Brain pericyte (primary cell): ENCODE results near the gene OSR1.

Experiments
- DNase-seq: peaks from one replicate; pipeline ENCODE4 v3.0.0-alpha.2; 2012; ENCODE audit warnings: low read depth, low spot score

The OSR1 gene

DNA sequence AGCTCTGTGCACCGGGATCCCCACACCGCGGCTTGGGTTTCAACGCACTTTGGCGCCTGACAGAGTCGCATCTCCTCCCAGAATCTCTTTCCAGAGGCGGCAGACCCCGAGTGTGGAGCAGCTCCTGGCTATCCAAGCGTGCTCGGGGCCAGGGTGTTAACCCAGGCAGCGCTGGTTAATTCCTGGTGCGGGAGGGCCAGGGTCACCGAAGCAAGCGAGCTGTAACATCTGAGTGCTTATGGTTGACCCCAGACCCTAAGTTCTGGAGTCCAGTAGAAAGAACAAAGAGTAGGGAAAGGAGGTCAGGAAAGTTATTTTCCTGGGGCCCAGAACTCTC, 566 bp upstream of the OSR1 start:
- DNase-seq: no peak

DNA sequence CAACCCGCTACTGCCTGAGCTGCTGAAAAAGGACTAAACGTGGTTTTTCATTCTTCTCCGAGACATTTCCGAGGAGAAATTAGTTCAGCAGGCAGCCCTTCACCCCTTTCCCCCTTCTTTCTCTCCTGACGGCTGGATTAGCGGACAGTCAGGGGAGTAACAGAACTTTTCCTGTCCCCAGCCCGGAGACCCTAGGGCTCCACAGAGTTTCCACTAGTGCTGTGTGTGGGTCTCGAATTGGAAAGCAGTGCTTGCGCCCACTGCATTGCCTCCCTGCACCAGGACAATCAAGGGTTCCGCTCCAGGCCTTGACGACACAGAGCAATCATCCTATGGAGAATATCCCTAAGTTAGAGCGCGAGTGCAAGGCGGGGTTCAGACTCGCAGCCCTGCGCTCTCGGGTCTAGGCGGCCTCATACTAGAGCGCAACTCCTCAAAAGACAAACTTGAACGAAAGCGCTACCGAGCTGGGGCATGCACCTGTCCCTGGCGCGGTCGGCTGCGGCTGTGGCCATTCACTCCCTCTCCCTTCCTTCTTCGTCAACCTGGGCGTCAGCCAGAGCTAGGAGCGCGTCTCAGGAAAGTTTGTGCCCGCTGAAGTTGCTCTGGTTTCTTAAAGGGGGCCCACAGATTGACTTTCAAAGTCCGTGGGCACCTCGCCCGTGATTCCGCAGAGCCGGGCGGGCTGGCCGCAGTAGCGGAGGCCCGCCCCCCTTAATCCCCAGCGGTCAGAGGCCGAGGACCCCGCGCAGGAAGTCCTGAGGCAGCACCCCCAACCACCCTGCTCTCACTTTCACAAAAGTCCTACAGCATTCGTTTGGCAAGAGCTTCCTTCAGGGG, 801 bp downstream of the OSR1 start:
- DNase-seq: no peak

DNA sequence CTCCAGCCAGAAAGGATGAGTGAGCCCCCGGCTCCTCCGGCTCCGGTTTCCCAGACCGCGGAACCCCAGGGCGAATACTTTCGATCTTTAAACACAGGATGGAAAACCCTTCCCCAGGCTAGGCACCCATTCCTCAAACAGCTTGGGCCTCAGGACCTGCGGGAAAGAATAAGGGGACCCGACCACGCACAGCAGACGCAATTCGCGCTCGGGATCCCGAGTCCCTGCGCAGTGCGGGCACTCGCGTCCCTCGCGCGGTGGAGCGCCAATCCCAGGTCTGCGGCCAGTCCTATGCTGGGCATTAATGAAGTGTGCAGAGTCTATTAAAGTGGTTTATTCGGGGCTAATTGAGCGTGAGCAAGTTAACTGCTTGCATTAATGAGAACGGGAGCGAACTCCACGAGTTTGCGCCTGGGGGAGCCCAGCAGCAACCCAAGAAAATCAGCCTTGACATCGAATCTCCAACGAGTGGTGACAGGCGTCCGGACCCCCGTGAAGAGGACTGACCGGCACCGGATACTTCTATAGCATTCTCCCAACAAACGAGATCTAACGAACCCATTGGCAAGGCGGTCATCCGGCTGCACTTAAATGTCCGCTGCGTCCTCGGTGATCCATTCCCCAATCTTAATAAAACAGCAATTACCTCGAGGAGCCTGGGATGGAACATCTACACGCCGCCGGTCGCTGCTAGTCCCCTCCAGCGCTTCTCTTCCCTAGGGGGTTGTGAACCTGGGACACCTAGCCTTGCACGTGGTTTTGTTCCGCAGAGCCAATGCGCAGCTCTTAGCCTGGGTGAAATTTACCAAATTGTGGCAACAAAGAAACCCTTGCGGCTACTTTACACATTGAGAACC, 1.6 kb downstream of the OSR1 start:
- no peak for DNase-seq

DNA sequence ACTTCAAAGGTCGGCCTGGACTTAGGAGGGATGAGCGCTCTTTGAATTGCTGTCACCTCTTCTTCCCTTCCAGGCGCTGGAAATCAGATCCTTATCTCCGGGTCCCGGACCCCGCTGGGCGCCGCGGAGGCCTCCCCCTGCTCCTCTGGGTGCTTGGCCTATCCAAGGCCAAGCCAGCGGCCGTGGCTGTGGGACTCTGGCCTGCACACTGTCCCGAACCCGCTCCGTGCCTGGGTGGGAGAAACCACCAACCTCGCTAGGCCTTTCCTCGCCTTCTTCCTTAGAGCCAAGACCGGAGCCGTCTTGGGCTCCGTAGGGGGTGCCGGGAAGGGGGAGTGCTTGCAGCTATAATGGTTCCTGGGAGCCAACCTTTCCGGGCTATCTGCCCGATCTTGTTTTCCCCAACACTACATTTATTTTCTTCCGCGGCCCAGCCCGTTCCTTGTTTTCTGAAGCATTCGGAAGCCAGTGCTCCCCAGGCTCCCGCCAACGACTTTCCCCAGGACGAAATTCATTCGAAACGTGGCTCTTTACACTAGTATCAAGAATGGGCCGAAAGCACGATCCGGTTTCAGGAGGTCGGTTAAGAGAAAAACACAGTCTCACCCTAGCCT, 2.4 kb downstream of the OSR1 start:
- no peak for DNase-seq

DNA sequence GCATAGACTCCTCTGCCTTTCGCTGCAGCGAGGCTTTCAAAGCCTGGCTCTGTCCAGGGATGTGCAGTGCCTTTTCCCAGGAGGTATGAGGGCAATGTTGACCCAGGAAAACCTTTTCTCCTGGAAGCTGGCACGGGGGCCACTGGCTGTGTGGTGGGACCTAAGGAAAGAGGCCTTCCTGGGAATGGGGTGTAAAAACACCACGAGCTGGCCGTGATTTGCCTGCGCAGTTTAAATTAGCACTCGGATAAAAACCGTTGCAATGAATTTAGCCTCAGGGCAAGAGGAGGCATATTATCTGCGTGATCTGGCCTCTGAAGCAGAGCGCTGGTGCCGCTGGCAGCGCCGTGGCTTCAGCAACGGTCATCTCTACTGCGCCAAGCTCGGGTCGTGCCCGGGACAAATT, 3.0 kb downstream of the OSR1 start:
- no peak for DNase-seq

DNA sequence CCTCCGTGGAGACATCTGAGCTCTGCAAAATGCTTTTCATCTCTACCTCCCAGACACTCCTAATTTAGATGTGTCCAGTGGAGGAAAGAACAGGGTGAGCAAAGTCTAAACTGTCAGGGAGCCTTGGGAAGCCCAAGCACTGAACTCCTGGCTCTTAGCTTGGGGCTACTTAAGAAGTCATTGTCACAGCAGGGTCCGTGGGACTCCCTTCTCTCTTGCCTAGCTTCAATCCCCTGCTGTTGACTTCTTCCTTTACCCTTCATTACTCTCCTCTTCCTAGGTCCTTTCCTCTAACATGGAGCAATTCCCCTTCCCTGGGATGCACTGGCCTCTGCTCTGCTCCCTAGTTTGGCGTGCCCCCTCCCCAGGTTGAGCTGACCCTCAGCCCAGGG, 3.4 kb downstream of the OSR1 start:
- no peak for DNase-seq

DNA sequence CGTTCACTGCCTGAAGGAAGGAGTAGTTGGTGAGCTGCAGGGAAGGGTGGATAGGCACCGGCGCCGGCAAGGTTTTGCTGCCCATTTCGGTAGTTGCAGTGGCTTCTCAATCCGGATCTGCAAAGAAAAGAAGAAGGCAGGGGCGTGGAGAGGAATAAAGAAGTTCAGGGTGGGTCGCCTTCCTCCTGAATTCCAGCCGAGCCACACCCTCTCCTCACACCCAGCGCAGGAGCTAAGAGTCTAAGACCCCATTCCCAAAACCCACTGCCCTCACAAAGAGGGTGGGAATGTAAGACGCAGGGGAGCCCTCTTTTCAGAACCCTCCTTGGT, 4.7 kb downstream of the OSR1 start:
- DNase-seq: no peak

DNA sequence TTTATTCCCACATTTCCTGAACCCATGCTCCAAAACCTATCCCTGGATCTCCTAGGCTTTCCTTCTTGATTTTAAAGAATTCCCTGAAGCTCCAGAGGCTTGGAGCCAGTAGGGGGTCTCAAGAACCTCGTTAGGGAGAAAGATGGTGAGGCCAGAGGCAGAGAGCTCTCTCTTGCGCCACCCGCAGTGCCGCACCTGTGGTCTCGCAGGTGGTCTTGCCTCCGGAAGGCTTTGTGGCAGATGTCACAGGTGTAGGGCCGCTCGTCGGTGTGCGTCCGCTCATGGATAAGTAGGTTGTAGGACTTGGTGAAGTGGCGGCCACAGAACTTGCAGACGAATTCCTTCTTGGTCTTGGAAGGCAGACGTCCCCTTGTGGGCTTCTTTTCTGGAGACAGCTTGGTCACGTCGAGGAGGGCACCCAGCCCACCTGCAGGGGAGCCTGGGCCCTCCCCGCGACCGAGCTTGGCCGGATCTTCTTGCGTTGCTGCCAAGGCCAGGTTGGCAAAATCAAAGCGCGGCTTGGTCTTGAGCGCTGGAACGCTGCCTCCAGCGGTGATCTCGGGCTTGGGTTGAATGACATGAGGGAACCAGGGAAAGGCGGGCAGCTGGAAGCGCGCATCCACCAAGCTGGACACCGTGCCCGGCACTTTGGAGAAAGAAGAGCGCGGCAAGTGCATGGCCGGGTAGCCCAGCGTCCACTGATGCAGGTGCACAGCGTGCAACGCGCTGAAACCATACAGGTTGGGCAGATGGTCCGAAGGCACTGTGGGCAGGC, 5.3 kb downstream of the OSR1 start:
- DNase-seq: no peak

DNA sequence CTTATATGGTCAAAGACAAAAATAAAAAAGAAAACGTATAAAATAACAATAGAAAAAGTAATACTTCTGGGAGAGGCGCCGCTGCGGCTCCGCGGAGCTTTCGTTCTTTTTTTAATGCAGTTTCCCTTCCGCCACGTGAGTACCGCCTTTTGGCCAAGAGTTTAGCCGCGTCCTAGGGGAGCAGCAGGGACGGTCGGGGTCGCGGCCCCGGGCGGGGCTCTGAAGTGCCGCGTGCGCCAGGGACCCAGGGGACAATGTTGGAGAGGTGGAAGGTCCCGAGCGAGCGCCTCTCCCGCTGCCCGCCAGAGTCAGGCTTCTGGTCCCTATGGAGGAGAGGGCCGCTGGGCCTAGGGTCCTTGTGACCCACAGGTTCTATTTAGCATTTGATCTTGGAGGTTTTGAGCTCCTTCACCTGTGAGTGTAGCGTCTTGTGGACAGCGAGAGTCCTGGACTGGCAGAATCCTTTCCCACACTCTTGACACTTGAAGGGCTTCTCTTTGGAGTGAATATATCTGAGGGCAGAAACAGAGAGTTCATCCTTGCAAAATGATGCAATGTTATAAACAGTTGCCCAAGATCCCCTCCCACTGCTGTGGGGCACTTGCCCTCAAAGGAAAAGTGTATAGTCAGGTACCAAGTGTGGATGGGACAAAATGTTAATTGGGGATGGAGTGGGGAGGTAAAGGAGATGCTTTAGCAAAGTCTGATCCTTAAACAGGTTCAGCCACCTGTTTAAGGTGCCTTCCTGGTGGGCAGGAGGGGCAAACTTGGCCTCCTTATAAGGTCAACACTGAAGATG, 6.3 kb downstream of the OSR1 start:
- DNase-seq: no peak

DNA sequence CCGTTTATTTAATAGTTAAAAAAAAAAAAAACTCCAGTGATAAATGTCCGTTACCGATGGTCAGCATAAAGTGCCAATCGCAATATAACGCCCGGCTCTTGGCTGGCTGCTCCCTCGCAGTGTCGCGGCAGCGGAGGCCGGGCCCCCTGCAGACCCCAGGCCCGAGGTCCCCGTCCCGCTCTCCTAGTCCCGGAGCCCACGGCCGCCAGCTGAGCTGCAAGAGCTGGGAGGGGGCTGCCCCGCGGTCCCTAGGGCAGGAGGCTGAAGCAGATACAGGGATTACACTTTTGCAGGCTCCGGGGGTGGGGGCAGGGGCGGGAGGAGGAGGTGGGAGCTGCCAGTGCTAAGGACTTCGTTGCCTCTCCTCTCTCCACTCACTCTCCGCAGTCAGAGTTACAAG, 6.9 kb downstream of the OSR1 start:
- DNase-seq: no peak

DNA sequence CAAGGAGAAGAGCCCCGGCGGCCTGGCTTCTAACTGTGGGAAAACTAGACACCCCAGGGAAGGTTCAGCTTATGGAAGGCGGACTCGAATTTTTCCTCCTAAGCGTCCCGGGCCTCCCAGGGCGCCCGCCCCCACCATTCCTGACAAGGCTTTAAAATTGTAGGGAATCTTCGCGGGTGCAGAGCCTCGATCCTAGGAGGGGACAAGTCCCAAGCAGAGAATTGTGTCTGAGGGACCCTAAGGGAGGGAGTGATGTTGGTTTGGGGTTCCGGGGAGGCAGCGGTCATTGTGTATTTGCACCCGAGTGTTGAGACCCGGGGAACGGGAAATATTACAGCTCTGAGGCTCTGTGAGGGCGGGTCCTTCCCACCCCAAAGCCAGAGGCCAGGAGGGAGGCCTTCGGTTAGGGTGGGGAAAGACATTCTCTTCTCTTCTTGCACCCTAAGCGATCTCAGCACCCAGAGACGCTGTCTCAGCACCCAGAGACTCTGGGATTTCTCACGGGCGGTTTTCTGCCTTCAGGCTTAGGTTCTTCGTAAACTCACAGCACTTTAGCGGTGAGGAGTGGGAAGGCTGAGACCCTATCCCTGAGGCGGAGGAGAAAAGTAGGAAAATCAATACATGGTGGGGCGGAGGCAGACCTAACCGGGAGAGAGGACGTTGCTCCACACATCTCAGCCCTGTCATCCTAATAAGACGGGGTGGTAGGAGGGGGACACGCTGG, 7.6 kb downstream of the OSR1 start:
- DNase-seq: no peak

DNA sequence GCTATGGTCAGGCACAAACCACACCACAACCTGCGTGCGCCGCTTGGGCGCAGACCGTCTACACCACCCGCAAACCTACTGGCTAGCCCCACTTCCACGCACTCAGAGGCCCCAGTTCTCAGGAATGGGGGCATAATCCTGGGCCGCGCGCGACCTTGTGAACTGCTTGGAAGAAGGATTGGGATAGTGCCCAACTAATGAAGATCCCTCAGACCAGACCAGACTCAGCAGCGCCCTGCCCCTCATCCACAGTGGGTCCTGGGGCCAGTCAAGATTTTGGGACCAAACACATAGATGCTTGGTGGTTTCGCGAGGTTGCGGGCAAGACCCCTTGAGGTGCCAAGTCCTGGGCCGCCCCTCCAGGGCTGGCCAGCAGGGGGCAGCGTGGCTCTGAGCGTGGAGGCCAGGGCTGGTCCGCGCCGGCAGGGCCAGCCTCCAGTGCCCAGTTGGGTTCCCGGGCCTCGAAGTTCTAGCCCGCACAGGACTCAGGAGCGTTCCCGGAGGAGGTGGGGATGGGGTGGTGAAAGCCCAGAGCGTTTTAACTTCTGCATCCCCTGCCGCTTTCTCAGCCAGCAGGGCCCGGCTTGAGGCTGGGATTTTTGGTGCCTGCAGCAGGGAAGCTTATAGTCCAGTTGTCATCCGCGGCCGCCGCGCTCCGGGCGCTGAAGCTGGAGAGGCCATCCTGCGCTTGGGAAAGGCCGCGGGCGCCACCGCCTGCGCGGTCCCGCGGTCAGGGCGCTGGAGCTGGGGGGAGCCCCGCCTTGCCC, 8.3 kb downstream of the OSR1 start:
- no peak for DNase-seq

DNA sequence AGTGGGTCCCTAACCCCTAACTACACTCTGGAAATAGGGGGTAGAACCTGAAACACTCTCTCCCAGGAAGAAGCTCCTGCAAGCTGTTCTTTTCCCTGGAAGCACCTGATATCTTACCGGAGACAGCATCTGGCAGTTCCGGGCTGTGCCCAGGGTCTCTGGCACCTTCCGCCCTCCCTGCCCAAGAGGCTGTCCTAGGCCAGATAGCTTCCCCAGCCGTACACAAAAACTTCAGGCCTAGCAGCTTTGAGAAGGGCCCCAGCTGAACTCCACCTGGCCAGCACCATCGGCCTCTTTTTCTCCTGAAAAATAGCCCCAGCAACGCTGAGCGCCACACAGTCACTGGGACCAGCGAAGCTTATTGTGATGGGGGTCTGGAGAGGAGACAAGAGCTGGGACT, 9.7 kb downstream of the OSR1 start:
- no peak for DNase-seq

DNA sequence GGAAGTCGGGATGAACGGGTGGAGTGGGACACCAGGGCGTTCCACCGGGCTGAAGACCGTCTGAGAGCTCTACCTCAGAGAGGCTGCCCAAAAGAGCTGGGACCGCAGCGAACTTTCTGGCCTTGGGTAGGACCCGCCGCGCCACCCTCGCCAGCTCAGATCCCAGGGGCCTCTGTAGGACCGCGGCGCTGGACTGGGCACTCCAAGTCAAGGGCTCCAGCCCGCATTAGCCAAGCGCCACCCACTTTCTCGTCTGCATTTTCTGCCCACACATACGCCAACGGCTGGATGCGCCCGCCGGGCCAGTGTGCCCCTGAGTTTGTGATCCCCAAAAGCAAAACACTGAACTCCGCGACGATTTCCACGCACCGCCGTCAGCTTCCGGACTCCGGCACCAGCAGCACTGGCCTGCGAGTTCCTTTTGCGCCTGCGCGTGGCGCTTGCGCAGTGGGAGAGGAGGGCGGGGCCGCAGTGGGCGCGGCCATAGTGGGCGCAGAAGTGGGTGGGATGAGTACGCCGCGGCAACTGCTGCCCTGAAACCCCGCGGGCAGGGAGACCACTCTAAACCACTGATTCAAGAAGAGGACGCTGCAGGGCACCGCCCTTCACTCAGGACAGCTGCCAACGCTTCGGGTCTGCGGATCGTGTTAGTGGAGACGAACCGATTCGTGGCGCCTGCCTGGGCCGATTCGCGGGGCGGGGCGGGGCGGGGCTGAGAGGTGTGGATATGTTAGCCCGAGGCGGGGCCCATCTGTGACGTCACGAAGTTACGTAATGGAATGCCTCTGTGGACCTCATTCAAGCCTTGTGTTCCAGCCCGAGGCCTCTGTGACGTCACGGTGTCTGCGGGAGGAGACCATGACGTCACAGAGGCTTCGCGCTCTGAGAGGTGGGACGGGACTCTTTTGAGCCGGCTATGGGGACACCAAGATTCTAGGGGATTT, 10.5 kb downstream of the OSR1 start:
- DNase-seq: peak; percentile 91

DNA sequence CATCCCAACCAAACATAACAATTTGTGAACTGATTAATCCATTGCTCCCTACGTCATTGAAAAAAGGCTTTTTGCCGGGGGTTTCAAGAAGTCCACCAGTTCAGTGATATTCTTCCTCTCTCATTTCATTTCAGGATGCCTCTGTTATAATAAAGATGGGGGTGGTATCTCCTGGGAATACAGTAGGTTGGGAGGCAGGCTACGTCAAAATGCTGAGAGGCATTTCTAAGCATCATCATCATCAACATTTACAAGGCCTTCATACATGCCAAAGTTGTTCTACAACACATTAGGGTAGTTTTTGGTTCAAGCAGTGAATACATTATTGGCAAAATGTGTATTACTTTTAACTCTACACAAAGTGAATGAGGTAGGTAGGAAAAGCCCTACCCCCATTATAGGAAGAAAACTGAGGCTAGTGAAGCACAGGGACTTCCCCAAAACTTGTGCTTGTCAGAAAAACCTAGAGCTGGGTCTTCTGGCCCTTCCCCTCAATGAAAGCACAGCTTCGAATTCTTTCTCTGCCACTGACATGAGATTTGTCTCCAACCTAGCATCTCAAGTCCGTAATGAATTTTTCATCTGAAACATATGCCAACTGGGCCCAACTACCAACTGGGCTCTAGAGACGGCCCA, 11.3 kb downstream of the OSR1 start:
- DNase-seq: no peak

DNA sequence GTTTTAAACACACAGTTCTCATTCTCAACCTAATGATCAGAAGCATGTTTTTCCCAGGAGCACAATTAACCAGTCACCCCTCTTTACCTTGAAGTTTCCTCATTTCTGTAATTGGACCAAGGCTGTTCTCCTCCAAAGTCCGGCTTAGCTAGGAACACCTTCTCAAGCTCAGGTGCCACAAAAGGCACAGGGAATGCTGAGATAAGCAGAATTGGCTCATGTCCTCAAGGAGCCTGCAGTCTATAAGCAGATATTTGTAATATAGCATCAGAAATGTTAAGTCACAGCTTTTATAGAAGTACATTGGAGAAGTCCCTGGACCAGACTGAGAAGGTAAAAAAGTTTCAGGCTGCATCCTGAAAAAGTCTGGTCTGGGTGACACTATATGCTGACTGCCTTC, 20.7 kb downstream of the OSR1 start:
- DNase-seq: no peak

DNA sequence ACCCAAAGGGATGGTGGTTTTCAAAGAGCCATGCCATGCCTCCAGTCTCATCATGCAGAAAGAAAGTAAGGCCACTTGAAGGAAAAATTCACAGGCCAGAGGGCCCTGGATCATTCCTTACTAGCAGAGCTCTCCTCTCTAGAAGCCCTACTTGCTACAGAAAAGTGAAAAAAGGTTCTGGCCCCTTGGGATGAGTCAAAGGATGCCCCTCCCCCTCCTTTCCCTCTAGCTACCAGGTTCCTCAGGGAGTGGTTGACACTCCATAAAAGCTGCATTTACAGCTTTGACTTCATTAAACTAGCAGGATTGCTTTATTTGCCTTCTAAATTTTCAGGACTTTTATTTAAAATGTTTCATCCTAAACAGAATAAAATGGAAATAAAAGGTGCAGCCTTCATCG, 21.2 kb downstream of the OSR1 start:
- DNase-seq: no peak

DNA sequence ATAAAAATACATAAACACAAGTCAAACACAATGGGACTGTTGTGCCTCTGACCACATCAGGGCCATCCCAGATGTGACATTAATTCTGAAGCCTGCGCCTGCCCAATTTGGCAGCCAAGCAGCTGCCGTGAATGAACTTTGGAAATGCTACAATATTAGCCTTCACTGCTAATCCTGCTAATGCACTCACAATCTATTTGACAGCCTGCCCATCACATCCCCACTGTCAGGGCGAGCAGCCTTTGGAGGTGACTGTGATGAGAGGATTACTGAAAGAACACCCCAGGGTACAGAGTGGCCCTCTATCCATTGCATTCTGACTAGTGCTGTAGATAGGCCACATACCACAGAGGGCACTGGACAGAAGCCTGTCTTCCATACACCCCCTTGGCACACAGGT, 21.6 kb downstream of the OSR1 start:
- no peak for DNase-seq
